ENCODE data around the gene NR1H4.
"Not testable (repeated sequence)": the region's sequence is repeated elsewhere in the genome, so short reads cannot be mapped to it uniquely, and the experiment has no call there.

Gene NR1H4

GRCh38 chr12:100518376-100518775 lies 44.7 kb downstream of the NR1H4 start:
- no peak for DNase-seq

DNA sequence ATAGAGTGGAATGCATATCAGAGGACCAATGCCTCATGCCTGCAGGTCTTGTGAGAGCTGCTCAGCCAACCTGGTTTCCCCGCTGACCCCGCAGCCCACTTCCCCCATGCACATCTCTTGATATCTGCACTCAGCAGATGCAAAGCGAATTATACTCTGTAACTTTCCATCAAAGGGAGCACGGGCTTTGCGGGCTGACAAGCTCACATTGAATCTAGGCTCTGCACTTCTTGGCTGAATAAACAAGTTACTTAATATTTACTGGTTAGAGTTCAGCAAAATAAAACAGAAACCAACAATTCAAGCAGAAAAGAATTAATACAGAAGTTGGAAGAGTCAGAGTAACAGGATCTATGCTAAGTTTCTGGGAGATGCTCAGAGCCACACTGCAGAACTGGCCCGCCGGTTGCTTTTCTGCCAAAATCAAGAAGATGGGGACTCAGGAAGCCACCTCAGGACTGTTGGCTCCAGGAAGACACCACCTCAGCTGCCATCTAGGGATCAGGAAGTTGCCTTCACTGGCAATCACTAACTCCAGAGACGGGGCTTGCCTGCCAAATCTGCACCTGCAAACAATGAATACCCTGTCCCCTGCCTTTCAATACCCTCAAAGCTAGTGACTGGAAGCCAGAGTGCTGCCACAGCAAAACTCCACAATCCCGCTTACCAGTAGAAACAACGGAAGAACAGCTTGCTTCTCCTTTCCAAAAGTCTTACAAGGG lies 46.5 kb downstream of the NR1H4 start:
- DNase-seq: no peak

GRCh38 chr12:100521958-100522357 lies 48.3 kb downstream of the NR1H4 start:
- no peak for DNase-seq

DNA sequence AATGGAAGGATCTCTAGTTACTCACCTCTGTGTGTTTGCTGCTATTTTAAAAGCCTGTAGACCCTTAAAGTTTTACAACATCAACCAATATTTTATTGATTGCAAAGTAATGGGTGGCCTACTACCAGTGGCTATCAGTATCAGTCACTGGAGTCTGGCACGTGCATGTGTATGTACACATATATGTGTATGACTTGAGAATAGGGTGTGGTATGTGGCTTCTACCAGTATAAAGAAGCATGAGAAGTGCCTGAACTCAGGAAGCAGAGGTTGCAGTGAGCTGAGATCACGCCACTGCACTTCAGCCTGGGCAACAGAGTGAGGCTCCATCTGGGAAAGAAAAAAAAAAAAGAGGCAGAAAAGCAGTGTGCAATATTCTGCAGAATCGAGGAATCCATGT lies 54.4 kb downstream of the NR1H4 start:
- no peak for DNase-seq

DNA sequence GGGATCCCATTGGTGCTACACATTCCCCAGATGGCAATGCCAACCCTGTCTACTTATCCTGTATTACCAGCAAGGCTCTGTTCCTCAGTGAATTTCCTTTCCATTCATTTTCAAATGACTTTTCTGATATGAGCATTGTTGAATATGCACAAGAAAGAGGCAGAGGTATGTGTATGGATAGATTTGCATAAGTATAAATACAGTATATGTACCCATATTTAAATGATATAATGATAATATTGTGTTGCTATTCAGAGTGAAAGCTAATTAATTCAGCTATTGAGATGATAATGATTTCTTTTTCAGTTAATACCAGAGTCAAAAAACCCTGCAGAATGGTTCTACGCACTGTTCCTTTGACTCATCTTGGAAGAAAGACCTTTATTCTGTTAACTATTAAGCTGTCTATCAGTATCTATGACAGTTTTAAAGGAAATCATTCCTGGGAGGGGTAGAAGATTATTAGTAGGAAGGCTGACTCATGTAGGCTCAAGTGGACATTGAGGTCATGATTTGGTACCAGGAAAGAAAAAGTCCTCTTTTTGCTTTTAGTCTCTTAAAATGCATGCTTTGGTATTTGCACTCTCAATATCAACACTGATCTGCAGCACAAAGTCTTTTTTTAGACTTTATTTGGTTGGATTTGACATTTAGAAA lies 54.9 kb downstream of the NR1H4 start:
- DNase-seq: no peak

- DNase-seq: no peak
Observed at GRCh38 chr12:100529756-100530350, 56.2 kb downstream of the NR1H4 start.

DNA sequence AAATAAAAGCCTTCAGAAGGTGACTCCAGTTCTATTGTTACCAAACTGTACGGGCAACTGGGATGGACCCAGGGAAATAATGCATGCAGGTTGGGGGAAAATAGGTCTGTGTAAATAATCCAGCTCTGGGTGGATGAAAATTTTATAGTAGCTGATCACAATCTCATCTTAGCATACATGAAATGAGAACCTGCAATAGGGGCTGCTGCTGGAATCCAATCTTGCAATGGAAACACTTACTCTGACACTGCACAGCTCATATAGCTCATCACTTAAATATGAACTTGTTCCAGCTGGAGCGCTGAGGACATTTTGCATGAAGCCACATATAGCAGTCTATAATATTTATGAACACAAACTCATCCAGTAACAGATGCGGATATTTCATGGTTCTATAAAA lies 59.7 kb downstream of the NR1H4 start:
- no peak for DNase-seq

DNA sequence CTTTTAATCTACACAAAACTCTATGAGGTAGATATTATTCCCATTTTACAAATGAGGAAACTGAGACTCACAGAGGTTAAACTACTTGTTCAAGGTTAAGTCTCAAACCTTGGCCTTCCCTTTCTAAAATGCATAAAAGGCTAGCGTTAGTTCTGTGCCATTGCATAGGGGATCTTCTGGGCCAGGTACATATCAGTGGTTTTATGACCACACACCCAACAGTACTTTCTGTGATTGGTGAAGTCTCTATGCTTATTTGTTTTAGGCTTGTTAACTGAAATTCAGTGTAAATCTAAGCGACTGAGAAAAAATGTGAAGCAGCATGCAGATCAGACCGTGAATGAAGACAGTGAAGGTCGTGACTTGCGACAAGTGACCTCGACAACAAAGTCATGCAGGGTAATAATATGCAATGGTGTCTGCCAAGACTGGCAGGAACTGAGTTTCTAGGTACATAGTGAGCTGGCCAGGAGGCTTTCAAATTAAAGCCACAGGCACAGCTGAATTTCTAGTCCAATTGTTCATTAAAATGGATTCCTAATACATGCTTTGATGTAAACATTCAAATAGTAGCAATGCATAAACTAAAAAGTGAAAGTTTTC lies 61.1 kb downstream of the NR1H4 start:
- DNase-seq: no peak

DNA sequence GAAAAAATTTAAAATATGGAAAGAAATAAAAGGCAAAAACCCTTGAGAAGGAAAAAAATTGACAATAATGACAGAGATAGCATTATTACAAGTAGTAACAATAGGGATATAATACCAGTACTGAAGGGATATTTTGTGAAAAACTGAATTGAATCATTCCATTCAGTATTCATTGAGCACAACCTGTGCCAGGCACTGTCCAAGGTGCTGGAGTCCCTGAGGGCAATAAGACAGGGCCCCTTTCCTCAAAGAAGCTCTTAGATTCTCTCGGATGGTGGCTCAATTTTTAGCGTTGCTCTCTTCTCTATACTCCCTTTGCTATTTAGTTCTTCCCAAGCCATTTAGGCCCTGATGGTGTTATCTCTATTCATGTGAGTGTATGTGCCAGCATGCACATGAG lies 65.5 kb downstream of the NR1H4 start:
- DNase-seq: peak; percentile 14 to 20

DNA sequence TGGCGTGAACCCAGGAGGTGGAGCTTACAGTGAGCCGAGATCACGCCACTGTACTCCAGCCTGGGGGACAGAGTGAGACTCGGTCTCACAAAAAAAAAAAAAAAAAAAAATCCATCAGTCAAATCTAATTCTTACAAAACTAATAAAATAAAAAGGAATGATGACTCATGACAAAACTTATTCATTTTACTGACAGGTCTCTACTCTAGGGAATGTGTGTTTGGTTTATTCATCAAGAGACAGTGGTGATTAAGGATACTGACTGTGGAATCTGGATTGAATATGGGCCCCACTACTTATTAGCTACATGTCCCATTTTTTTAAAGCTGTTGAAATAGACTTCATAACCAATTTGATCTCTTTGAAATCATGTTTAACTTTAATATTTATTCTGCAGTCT lies 70.5 kb downstream of the NR1H4 start:
- DNase-seq: no peak

DNA sequence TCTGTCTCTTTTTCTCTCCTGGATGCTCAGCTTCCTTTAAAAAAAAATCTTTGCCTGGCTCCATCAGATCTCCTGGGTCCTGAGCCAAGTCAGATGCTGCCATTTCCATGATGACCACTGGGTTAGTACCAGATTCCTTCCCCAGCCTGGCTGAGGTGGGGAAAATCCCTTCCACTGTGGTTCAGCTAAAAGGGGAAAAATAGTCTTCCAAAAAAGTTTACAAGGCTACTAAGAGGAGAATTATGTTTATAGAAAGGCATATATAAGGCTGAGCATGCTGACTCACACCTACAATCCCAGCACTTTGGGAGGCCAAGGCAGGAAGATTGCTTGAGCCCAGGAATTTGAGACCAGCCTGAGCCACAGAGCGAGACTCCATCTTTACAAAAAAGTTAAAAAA lies 71.4 kb downstream of the NR1H4 start:
- no peak for DNase-seq

GRCh38 chr12:100553936-100554335 lies 80.3 kb downstream of the NR1H4 start:
- no peak for DNase-seq

DNA sequence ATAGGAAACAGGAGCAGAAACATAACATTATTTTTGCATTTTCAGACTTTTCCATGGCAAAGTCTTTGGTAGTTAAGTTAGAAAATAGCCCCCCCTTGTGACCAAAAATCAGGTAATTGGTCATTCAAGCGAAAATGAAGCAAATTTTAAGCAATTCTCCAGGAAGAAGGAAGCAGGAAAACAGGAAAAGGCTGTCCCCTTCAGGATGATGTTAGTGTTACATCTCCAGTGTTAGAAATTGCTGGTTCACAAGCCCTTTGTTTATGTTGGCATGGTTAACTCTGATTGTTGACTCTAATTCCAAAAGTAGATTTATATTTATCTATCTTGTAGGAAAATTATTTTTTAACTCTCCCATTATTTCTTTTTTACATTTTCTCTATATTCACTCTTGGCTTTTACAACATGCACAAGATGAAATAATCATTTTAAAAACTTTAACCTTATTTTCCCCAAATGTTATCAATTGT lies 81.0 kb downstream of the NR1H4 start:
- DNase-seq: no peak

DNA sequence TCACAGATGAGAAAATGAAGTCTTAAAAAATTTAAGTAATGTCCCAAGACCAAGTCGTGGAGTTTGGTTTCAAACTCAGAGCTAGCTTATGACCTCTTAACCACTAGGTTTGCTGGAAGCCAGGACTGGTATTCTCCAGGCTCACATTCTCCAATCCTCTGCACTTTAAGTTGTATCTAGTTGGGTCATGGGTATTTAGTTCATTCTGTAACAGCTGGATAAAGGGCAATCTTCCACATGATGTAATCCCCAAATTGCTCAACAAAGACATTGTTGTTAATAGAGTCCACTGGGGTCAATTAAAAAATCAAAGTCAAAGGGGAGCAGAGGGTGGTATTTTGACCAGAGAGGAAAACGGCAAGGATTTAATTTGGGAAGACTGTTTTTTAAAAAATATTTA lies 82.1 kb downstream of the NR1H4 start:
- DNase-seq: no peak

DNA sequence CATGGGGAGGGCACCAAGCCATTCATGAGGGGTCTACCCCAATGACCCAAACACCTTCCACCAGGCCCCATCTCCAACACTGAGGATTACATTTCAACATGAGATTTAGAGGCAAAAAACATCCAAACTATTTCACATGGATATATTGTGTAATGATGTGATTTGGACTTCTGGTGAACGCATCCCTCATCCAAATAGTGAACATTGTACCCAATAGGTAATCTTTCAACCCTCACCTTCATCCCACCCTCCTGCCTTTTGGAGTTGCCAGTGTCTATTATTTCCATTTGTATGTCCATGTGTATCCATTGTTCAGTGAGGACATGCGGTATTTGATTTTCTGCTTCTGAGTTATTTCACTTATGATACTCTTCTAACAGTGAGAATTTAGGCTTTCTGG lies 83.7 kb downstream of the NR1H4 start:
- no peak for DNase-seq

DNA sequence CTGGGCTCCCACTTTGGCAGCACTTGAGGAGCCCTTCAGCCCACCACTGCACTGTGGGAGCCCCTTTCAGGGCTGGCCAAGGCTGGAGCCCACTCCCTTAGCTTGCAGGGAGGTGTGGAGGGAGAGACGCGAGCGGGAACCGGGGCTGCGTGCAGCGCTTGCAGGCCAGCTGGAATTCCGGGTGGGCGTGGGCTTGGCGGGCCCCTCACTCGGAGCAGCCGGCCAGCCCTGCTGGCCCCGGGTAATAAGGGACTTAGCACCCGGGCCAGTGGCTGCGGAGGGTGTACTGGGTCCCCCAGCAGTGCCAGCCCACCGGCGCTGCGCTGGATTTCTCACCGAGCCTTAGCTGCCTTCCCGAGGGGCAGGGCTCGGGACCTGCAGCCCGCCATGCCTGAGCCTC lies 85.6 kb downstream of the NR1H4 start:
- not testable (repeated sequence) for DNase-seq

DNA sequence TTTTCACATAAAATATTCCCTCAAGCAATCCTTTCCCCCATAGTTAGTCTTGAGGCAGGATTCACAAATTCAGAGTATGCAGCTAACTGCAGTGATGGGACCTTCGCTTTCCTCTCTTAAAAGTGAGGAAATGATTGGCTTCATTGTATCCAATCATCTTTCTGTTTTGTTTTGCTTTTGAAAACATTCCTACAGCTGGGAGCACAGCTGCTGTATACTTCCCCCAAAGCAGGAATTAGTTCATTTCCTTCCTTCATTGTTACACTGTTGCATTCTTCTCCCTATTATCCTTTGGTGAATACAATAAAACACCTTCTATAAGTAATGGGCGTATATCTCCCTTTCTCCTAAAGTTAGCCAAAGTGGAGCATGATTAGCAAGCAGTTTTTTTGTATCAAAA lies 90.4 kb downstream of the NR1H4 start:
- no peak for DNase-seq

GRCh38 chr12:100564905-100565467 lies 91.3 kb downstream of the NR1H4 start:
- DNase-seq: no peak

- DNase-seq: no peak
Observed at GRCh38 chr12:100565987-100566545, 92.4 kb downstream of the NR1H4 start.

DNA sequence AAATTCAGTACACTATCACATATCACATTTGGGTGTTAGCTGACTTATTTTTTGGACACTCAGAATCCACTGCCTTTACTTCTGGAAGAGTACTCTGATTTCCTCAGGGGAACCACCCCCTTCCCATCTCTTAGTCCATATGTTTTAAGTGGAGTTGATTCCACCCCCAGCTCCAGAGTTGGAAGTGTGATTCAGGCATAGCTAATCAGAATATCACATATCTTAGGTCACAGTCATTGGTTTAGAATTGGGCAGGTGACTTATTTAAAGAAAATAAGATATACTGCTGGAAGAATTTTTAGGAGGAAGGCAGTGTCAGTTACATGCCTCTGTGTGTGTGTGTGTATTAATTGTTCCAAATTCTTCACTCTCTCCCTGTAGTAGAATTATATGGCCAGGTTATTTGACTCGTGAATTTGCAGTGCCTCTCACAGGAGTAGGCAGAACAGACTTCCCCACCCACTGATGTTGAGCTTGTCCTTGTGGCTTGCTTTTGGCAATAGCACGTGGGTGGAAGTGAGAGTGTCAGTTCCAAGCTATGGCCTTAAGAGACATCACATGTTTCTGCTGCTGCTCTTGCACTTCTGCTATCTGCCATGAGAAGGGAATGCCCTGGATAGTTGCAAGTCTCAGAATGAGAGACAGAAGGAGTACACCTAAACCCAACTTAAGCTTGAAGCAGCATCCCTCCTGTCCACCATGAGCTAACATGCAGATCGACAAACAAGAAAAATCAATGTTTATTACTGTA lies 93.4 kb downstream of the NR1H4 start:
- no peak for DNase-seq

GRCh38 chr12:100567945-100568344 lies 94.3 kb downstream of the NR1H4 start:
- no peak for DNase-seq

DNA sequence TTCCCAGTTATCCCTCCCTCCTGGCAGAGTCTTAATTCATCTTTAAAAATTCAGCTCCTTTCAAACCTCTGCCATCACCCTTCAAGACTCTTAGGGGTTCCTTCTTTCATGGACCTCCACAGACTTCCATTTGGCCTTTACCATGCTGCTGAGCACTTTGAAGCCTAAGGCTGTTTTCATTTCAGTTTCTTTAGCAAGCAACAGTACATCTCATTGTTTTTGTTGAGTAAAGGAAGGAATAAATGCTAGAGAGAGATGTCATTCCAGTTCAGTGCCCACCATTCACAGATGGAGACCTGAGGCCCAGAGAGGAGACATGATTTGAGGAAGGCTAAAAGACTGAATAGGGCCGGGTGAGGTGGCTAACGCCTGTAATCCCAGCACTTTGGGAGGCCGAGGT lies 98.5 kb downstream of the NR1H4 start:
- no peak for DNase-seq
